GM18526 (cell line): Measurements from ENCODE around the gene LRFN4.

Source experiments
- POLR2A ChIP-seq: IDR thresholded peaks from 3 replicates; pipeline ENCODE4 v1.6.1; 2011; ENCODE audit not compliant: insufficient read length; ENCODE audit errors: extremely low read depth

Gene LRFN4

GRCh38 chr11:66842896-66843775, 13.7 kb upstream of the LRFN4 start, which contains the start of gene RCE1:
RCE1 (plus strand) TSS chr11:66843441; CDS start chr11:66843456, 15 bp downstream.
- TF ChIP-seq POLR2A: peak; percentile 94

GRCh38 chr11:66843776-66844495, 12.9 kb upstream of the LRFN4 start:
- no peak for TF ChIP-seq POLR2A

GRCh38 chr11:66844496-66845142, 12.2 kb upstream of the LRFN4 start:
- TF ChIP-seq POLR2A: no peak

- no peak for TF ChIP-seq POLR2A
These were observed 11.6 kb upstream of the LRFN4 start for GRCh38 chr11:66845143-66845875.

- no peak for TF ChIP-seq POLR2A
These were observed 11.0 kb upstream of the LRFN4 start for GRCh38 chr11:66845876-66846212.

GRCh38 chr11:66846671-66847091, 10.2 kb upstream of the LRFN4 start:
- TF ChIP-seq POLR2A: no peak

GRCh38 chr11:66847461-66848232, 9.2 kb upstream of the LRFN4 start:
- TF ChIP-seq POLR2A: no peak

GRCh38 chr11:66848671-66849500, 8.0 kb upstream of the LRFN4 start:
- no peak for TF ChIP-seq POLR2A

GRCh38 chr11:66849501-66850234, 7.2 kb upstream of the LRFN4 start:
- no peak for TF ChIP-seq POLR2A

GRCh38 chr11:66850235-66850587, 6.7 kb upstream of the LRFN4 start:
- TF ChIP-seq POLR2A: no peak

- no peak for TF ChIP-seq POLR2A
These were observed 6.2 kb upstream of the LRFN4 start for GRCh38 chr11:66850588-66851238.

GRCh38 chr11:66851239-66851596, 5.6 kb upstream of the LRFN4 start:
- TF ChIP-seq POLR2A: no peak
